Hepatocyte (in vitro differentiated cells): ENCODE data around the gene HPCAL1. TPM values are rescaled to one million over a fixed set of nuclear protein-coding genes. Genes with fewer than 3 reads are reported as not detected.

Experiments
- DNase-seq: peaks from one replicate; pipeline ENCODE4 v3.0.0-alpha.2; 2016; ENCODE audit warnings: low spot score
- H2AFZ ChIP-seq: fragments of 200-600 bp; sonication (generic); 2 replicates; pipeline ENCODE4 v1.6.0; 2016; ENCODE audit warnings: antibody characterized with exemption, mild to moderate bottlenecking
- H3K27ac ChIP-seq: fragments of 200-600 bp; sonication (generic); 2 replicates; pipeline ENCODE4 v1.5.1; 2016; ENCODE audit warnings: mild to moderate bottlenecking
- H3K27me3 ChIP-seq: fragments of 200-600 bp; sonication (generic); 2 replicates; pipeline ENCODE4 v1.6.1; 2016
- H3K36me3 ChIP-seq: fragments of 200-600 bp; sonication (generic); replicated peaks from 2 replicates; pipeline ENCODE4 v1.5.1; 2016; ENCODE audit warnings: low read depth; ENCODE audit not compliant: insufficient read depth
- H3K4me1 ChIP-seq: fragments of 200-600 bp; sonication (generic); 2 replicates; pipeline ENCODE4 v1.5.1; 2016; ENCODE audit warnings: mild to moderate bottlenecking, moderate library complexity; ENCODE audit not compliant: insufficient read depth
- H3K4me2 ChIP-seq: fragments of 200-600 bp; sonication (generic); 2 replicates; pipeline ENCODE4 v1.6.0; 2016
- H3K4me3 ChIP-seq: fragments of 200-600 bp; sonication (generic); 2 replicates; pipeline ENCODE4 v1.5.1; 2016; ENCODE audit warnings: mild to moderate bottlenecking
- H3K79me2 ChIP-seq: fragments of 200-600 bp; sonication (generic); 2 replicates; pipeline ENCODE4 v1.6.0; 2017; ENCODE audit warnings: mild to moderate bottlenecking
- H3K9me2 ChIP-seq: fragments of 200-600 bp; sonication (generic); replicated peaks from 2 replicates; pipeline ENCODE4 v1.6.0; 2017; ENCODE audit warnings: mild to moderate bottlenecking; ENCODE audit not compliant: insufficient read depth
- H3K9me3 ChIP-seq: fragments of 200-600 bp; sonication (generic); 2 replicates; pipeline ENCODE4 v1.5.1; 2016; ENCODE audit warnings: low read depth, mild to moderate bottlenecking
- H4K20me1 ChIP-seq: fragments of 200-600 bp; sonication (generic); 2 replicates; pipeline ENCODE4 v1.6.0; 2016; ENCODE audit warnings: mild to moderate bottlenecking; ENCODE audit not compliant: insufficient read depth, poor library complexity, severe bottlenecking
- EZH2 ChIP-seq: fragments of 200-600 bp; sonication (generic); IDR thresholded peaks from 2 replicates; pipeline ENCODE4 v1.6.1; 2016; ENCODE audit warnings: antibody characterized with exemption, mild to moderate bottlenecking, borderline replicate concordance
- EZH2phosphoT487 ChIP-seq: fragments of 200-600 bp; sonication (generic); IDR thresholded peaks from one replicate; pipeline ENCODE4 v1.6.1; 2018; ENCODE audit warnings: antibody characterized with exemption, mild to moderate bottlenecking, low read depth, moderate library complexity; ENCODE audit not compliant: unreplicated experiment, severe bottlenecking
- WGBS: methylation state at CpG from one replicate; pipeline ENCODE4 v1.1.6; 2016; ENCODE audit warnings: low lambda C conversion rate; ENCODE audit errors: missing lambda C conversion rate; 5-methylcytosine and 5-hydroxymethylcytosine counted together
- polyA plus RNA-seq: library from polyadenylated mRNA; unstranded; fragments of >200 nt; fragmentation: Nextera tagmentation; extraction: Ambion mirVana; gene quantifications from 2 replicates; pipeline ENCODE4 v1.2.1, GENCODE V29; 2016
- total RNA-seq: library from RNA; depleted of rRNA; stranded (reverse); fragments of >200 nt; gene quantifications from 2 replicates; pipeline ENCODE4 v1.2.3, GENCODE V29; 2014
- TF ChIP-seq, protein P1 (sequence below): fragments of 200-600 bp; sonication (generic); IDR thresholded peaks from 2 replicates; pipeline ENCODE4 v1.5.1; 2016; ENCODE audit warnings: antibody characterized with exemption, mild to moderate bottlenecking; ENCODE audit not compliant: poor library complexity

Gene HPCAL1
- total and polyA plus RNA-seq, 2 experiments from 2014 or later: 22.5 to 39.1 TPM

DNA sequence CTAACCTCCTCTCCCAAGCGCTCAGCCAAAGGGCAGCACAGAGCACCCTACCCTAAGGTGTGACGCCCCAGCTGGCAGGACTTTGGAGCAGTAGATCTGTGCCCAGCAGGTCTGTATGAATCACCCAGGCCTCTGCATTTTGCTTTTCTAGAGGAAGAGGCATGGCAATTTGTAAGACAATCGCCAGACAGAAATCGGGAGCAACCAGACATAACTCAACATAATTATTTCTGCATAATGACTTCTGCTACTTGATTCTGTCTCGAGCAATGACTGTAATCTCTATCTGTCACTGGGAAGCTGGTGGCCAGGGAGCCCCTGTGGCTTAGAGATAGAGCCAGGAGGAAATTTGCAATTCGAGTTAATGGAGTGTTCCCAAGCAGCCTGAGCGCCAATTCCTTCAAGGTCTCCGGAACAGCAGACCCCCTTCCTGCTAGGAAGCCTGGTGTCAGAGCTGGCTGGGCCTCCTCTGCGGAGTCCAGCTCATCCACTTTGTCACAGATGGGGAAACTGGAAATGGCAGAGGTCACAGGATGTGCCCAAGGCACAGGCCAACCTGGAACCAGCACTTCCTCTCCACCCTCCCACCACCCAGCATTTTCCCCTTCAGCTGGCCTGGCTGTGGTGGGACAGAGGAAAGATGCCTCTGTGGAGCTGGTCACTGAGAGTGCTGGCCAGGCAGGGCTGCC, 90.4 kb downstream of the HPCAL1 start:
- no peaks in the 10 kb centered on the region for H3K27me3 ChIP-seq
- H3K4me2 ChIP-seq: no peak overlapping the region
- peaks cover 11% of the 10 kb centered on the region for H3K4me1 ChIP-seq
- DNase-seq: no peak
- H2AFZ ChIP-seq: no peak overlapping the region
- H3K79me2 ChIP-seq: peaks cover 19% of the 10 kb centered on the region
- no peak overlapping the region for H3K4me3 ChIP-seq
- H3K36me3 ChIP-seq: no peaks in the 10 kb centered on the region
- H3K9me2 ChIP-seq: no peaks in the 10 kb centered on the region
- H3K9me3 ChIP-seq: no peaks in the 10 kb centered on the region
- TF ChIP-seq EZH2phosphoT487 (no peak), EZH2 (no peak)
- TF ChIP-seq, protein P1, sequence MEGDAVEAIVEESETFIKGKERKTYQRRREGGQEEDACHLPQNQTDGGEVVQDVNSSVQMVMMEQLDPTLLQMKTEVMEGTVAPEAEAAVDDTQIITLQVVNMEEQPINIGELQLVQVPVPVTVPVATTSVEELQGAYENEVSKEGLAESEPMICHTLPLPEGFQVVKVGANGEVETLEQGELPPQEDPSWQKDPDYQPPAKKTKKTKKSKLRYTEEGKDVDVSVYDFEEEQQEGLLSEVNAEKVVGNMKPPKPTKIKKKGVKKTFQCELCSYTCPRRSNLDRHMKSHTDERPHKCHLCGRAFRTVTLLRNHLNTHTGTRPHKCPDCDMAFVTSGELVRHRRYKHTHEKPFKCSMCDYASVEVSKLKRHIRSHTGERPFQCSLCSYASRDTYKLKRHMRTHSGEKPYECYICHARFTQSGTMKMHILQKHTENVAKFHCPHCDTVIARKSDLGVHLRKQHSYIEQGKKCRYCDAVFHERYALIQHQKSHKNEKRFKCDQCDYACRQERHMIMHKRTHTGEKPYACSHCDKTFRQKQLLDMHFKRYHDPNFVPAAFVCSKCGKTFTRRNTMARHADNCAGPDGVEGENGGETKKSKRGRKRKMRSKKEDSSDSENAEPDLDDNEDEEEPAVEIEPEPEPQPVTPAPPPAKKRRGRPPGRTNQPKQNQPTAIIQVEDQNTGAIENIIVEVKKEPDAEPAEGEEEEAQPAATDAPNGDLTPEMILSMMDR: no peak
- 83% methylated on average over 9 of the region's 9 CpGs for WGBS
- no peaks in the 10 kb centered on the region for H4K20me1 ChIP-seq
- no peak overlapping the region for H3K27ac ChIP-seq

DNA sequence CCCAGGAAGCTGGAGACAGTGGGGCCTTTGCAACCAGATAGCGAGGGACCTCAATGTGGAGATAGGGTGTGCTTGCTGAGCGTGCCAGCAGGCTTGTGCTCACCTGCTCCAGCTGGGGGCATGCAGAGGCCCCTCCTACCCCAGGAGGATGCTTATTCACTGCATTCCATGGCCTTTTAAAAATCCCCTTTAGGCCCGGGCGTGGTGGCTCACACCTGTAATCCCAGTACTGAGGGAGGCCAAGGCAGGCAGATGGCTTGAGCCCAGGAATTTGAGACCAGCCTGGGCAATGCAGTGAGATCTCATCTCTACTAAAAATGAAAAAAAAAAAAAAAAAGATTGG, 90.9 kb downstream of the HPCAL1 start:
- no peaks in the 10 kb centered on the region for H3K36me3 ChIP-seq
- TF ChIP-seq, protein P1: no peak
- TF ChIP-seq EZH2 (no peak), EZH2phosphoT487 (no peak)
- H3K79me2 ChIP-seq: peaks cover 19% of the 10 kb centered on the region
- no peaks in the 10 kb centered on the region for H3K27me3 ChIP-seq
- H3K27ac ChIP-seq: no peak overlapping the region
- no peaks in the 10 kb centered on the region for H3K9me3 ChIP-seq
- H3K9me2 ChIP-seq: no peaks in the 10 kb centered on the region
- no peak overlapping the region for H3K4me2 ChIP-seq
- H2AFZ ChIP-seq: no peak overlapping the region
- no peak for DNase-seq
- H3K4me1 ChIP-seq: peaks cover 11% of the 10 kb centered on the region
- no peaks in the 10 kb centered on the region for H4K20me1 ChIP-seq
- H3K4me3 ChIP-seq: no peak overlapping the region
- WGBS: 89% methylated on average over 4 of the region's 4 CpGs

DNA sequence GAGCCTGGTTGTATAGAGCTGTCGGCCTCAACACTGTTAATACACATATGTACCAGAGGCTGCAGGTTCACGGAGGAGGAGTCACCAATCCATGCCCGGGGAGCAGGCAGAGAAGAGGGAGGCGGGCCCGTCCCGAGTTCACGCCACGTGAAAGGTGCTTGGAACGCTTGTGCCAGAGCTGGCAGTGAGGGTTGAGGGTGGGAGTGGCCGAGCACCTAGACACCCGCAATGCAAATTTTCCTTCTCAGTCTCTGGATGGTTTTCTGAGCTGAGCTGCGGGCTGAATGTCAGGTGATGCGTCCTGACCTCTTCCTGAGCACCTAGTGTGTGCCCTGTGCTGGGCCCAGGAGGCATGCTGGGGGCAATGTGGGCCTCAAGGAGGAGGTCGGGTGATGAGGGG, 93.2 kb downstream of the HPCAL1 start:
- 89% methylated on average over 14 of the region's 14 CpGs for WGBS
- H3K4me2 ChIP-seq: no peak overlapping the region
- no peak overlapping the region for H3K27ac ChIP-seq
- DNase-seq: no peak
- H3K4me1 ChIP-seq: peaks cover 2% of the 10 kb centered on the region
- peaks cover 16% of the 10 kb centered on the region for H3K79me2 ChIP-seq
- no peak overlapping the region for H3K4me3 ChIP-seq
- TF ChIP-seq, protein P1: no peak
- no peak for TF ChIP-seq EZH2
- no peak for TF ChIP-seq EZH2phosphoT487
- no peaks in the 10 kb centered on the region for H3K9me2 ChIP-seq
- no peaks in the 10 kb centered on the region for H3K9me3 ChIP-seq
- H3K36me3 ChIP-seq: no peaks in the 10 kb centered on the region
- H4K20me1 ChIP-seq: no peaks in the 10 kb centered on the region
- H3K27me3 ChIP-seq: no peaks in the 10 kb centered on the region
- no peak overlapping the region for H2AFZ ChIP-seq

- Histone ChIP-seq H3K27ac (no peak overlapping the region), H2AFZ (no peak overlapping the region), H4K20me1 (no peaks in the 10 kb centered on the region), H3K4me2 (no peak overlapping the region), H3K36me3 (no peaks in the 10 kb centered on the region), H3K4me1 (peaks cover 8% of the 10 kb centered on the region), H3K9me3 (no peaks in the 10 kb centered on the region), H3K9me2 (no peaks in the 10 kb centered on the region), H3K4me3 (no peak overlapping the region), H3K79me2 (peaks cover 14% of the 10 kb centered on the region), H3K27me3 (no peaks in the 10 kb centered on the region)
- TF ChIP-seq EZH2 (no peak), EZH2phosphoT487 (no peak)
- TF ChIP-seq, protein P1: no peak
- 93% methylated on average over 13 of the region's 13 CpGs for WGBS
- DNase-seq: no peak
Observed at GRCh38 chr2:10396464-10396863, 93.8 kb downstream of the HPCAL1 start.
